GM19468 (cell line): Measurements from ENCODE around the gene RNMT.
A peak's percentile ranks its signal among the peaks of the same experiment; 100 is the strongest.
"Not testable (repeated sequence)": the region's sequence is repeated elsewhere in the genome, so short reads cannot be mapped to it uniquely, and the experiment has no call there.

Experiments
- ATAC-seq: cut with Tn5 transposase; IDR thresholded peaks from one replicate; pipeline ENCODE4 v1.9.1; 2021; ENCODE audit warnings: mild to moderate bottlenecking, moderate library complexity, moderate number of reproducible peaks; ENCODE audit not compliant: unreplicated experiment; ENCODE audit errors: extremely low read depth

Gene RNMT

GRCh38 chr18:13726232-13726971, at the start of gene RNMT, which contains the start of gene FAM210A:
Gene RNMT (plus strand): TSS chr18:13726673. CDS start chr18:13731518, 4,845 bp downstream.
Gene FAM210A (minus strand): TSS chr18:13726558. CDS start chr18:13682077, 44,481 bp downstream.
- peak; percentile 87 for ATAC-seq

GRCh38 chr18:13677350-13677749, 49.1 kb upstream of the RNMT start:
- not testable (repeated sequence) for ATAC-seq

- no peak for ATAC-seq
Measured at GRCh38 chr18:13680612-13681011, 45.9 kb upstream of the RNMT start.

- no peak for ATAC-seq
Measured at GRCh38 chr18:13681701-13682100, 44.8 kb upstream of the RNMT start.

GRCh38 chr18:13684546-13684945, 41.9 kb upstream of the RNMT start:
- no peak for ATAC-seq

GRCh38 chr18:13688191-13689136, 38.0 kb upstream of the RNMT start:
- ATAC-seq = no peak

GRCh38 chr18:13690060-13690459, 36.4 kb upstream of the RNMT start:
- not testable (repeated sequence) for ATAC-seq

- not testable (repeated sequence) for ATAC-seq
Measured at GRCh38 chr18:13695337-13695736, 31.1 kb upstream of the RNMT start.

GRCh38 chr18:13696961-13697360, 29.5 kb upstream of the RNMT start:
- no peak for ATAC-seq

- no peak for ATAC-seq
Measured at GRCh38 chr18:13700153-13700552, 26.3 kb upstream of the RNMT start.

GRCh38 chr18:13703899-13704298, 22.6 kb upstream of the RNMT start:
- no peak for ATAC-seq

GRCh38 chr18:13710414-13710831, 16.1 kb upstream of the RNMT start:
- ATAC-seq = no peak

- ATAC-seq = no peak
Measured at GRCh38 chr18:13712400-13713131, 13.9 kb upstream of the RNMT start.

GRCh38 chr18:13713455-13714055, 12.9 kb upstream of the RNMT start:
- ATAC-seq = no peak

GRCh38 chr18:13715330-13715729, 11.1 kb upstream of the RNMT start:
- no peak for ATAC-seq

GRCh38 chr18:13716916-13717315, 9.6 kb upstream of the RNMT start:
- no peak for ATAC-seq

GRCh38 chr18:13720123-13720522, 6.3 kb upstream of the RNMT start:
- ATAC-seq = no peak

- no peak for ATAC-seq
Measured at GRCh38 chr18:13720847-13721246, 5.6 kb upstream of the RNMT start.

GRCh38 chr18:13725566-13726231, 774 bp upstream of the RNMT start:
- no peak for ATAC-seq
